ENCODE measurements around the gene SLC6A3. TPM values are rescaled to one million over a fixed set of nuclear protein-coding genes. Genes with fewer than 3 reads are reported as not detected.

Gene SLC6A3
- polyA plus RNA-seq, 3 donors, result not detected

DNA sequence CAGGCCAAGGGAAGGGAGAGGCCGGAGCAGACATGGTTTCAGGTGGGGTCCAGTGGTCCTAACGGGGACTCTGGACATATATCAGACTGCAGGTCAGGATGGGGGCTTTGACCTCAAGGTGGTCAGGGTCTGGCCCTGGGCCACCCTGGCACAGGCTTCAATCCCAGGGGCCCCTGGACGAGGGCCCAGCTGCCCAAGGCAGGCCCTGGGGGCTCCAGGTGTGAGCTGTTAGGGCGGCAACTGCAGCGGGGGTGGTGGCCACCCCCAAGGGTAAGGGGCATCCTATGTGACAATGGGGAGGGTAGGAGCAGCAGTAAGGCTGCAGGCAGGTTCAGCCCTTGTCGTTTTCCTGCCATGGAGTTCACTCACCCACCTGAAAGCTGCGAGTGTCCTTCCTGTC, 54.9 kb downstream of the SLC6A3 start:
- no peak overlapping the region for H3K9ac ChIP-seq (ENCODE audit: insufficient read depth, low read length, poor library complexity, severe bottlenecking)
- Mint-ChIP-seq H3K4me3 (no peak overlapping the region), H3K36me3 (peaks cover 0 to 5% of the 10 kb centered on the region in 2 donors), H3K27ac (no peak overlapping the region), H3K9me3 (peaks cover 1 to 11% (median 5%) of the 10 kb centered on the region in 7 donors), H3K27me3 (ENCODE audit: low read depth in 3 of 3) (peaks cover 39 to 52% (median 42%) of the 10 kb centered on the region in 3 donors), H3K4me1 (peaks cover 27% of the 10 kb centered on the region)
- no peaks in the 10 kb centered on the region for H3K9me3 ChIP-seq (replicated peaks in 1 of 2; ENCODE audit: control insufficient read depth in 1 of 2, insufficient read depth in 1 of 2, low read length in 2 of 2)
- TF ChIP-seq, protein P1, sequence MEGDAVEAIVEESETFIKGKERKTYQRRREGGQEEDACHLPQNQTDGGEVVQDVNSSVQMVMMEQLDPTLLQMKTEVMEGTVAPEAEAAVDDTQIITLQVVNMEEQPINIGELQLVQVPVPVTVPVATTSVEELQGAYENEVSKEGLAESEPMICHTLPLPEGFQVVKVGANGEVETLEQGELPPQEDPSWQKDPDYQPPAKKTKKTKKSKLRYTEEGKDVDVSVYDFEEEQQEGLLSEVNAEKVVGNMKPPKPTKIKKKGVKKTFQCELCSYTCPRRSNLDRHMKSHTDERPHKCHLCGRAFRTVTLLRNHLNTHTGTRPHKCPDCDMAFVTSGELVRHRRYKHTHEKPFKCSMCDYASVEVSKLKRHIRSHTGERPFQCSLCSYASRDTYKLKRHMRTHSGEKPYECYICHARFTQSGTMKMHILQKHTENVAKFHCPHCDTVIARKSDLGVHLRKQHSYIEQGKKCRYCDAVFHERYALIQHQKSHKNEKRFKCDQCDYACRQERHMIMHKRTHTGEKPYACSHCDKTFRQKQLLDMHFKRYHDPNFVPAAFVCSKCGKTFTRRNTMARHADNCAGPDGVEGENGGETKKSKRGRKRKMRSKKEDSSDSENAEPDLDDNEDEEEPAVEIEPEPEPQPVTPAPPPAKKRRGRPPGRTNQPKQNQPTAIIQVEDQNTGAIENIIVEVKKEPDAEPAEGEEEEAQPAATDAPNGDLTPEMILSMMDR (IDR thresholded peaks at IDR 0.05), result no peak
- H4K20me1 ChIP-seq (ENCODE audit: insufficient read depth, low read length), result no peaks in the 10 kb centered on the region
- H3K27ac ChIP-seq (ENCODE audit: low read depth in 1 of 2, low read length in 2 of 2), result no peak overlapping the region
- peaks cover 0 to 32% of the 10 kb centered on the region in 2 donors for H3K27me3 ChIP-seq (ENCODE audit: control insufficient read depth in 2 of 2, insufficient read depth in 2 of 2, low read length in 2 of 2)
- H3K4me1 ChIP-seq (ENCODE audit: control insufficient read depth in 1 of 2, insufficient read depth in 2 of 2, low read length in 2 of 2), result peaks cover 17% of the 10 kb centered on the region in 2 donors
- no peak for DNase-seq
- H3K36me3 ChIP-seq (replicated peaks in 1 of 2; ENCODE audit: control insufficient read depth in 1 of 2, insufficient read depth in 2 of 2, low read length in 2 of 2), result no peaks in the 10 kb centered on the region
- intact Hi-C loops (cut with micrococcal nuclease), result no loop called here
- 78% methylated on average over 5 of the region's 7 CpGs for WGBS (ENCODE audit: insufficient coverage)
- no peak overlapping the region for H3K4me3 ChIP-seq (replicated peaks in 1 of 3; ENCODE audit: low read depth in 2 of 3, low read length in 3 of 3)
- no peak overlapping the region for H2AFZ ChIP-seq (ENCODE audit: insufficient read depth, low read depth, low read length, poor library complexity, severe bottlenecking)
- no peaks in the 10 kb centered on the region for H3K79me2 ChIP-seq (ENCODE audit: insufficient read depth, low read length)
- H3K4me2 ChIP-seq (replicated peaks; ENCODE audit: extremely low read depth, low read length, poor library complexity, severe bottlenecking), result no peak overlapping the region

DNA sequence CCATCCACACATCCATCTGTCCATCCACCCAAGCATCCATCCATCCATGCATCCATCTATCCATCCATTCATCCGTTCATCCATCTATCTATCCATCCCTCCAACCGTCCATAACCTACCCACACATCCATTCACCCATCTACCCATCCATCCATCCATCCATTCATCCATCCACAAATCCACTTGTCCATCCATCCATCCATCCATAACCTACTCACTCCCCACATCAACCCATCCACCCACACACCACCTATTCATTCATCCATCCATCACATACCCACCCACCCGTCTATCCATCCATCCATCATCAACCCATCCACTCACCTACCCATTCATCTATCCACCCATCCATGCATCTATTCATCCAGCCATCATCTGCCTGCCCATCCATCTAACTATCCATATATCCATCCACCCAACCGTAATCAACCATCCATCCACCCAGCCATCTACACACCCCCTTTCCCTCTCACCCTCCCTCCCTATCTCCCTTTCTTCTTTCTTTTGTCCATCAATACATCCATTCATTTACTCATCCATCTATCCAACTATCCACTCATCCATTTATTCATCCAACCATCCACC, 56.8 kb downstream of the SLC6A3 start:
- H3K27ac Mint-ChIP-seq, result no peak overlapping the region
- Histone ChIP-seq H4K20me1 (ENCODE audit: insufficient read depth, low read length) (no peaks in the 10 kb centered on the region), H3K4me2 (replicated peaks; ENCODE audit: extremely low read depth, low read length, poor library complexity, severe bottlenecking) (no peak overlapping the region), H3K27ac (ENCODE audit: low read depth in 1 of 2, low read length in 2 of 2) (no peak overlapping the region), H3K36me3 (replicated peaks in 1 of 2; ENCODE audit: control insufficient read depth in 1 of 2, insufficient read depth in 2 of 2, low read length in 2 of 2) (no peaks in the 10 kb centered on the region), H2AFZ (ENCODE audit: insufficient read depth, low read depth, low read length, poor library complexity, severe bottlenecking) (no peak overlapping the region), H3K79me2 (ENCODE audit: insufficient read depth, low read length) (no peaks in the 10 kb centered on the region), H3K4me1 (ENCODE audit: control insufficient read depth in 1 of 2, insufficient read depth in 2 of 2, low read length in 2 of 2) (peaks cover 18 to 19% of the 10 kb centered on the region in 2 donors), H3K4me3 (replicated peaks in 1 of 3; ENCODE audit: low read depth in 2 of 3, low read length in 3 of 3) (no peak overlapping the region), H3K9me3 (replicated peaks in 1 of 2; ENCODE audit: control insufficient read depth in 1 of 2, insufficient read depth in 1 of 2, low read length in 2 of 2) (no peaks in the 10 kb centered on the region), H3K9ac (ENCODE audit: insufficient read depth, low read length, poor library complexity, severe bottlenecking) (no peak overlapping the region), H3K27me3 (ENCODE audit: control insufficient read depth in 2 of 2, insufficient read depth in 2 of 2, low read length in 2 of 2) (peaks cover 0 to 29% of the 10 kb centered on the region in 2 donors)
- H3K9me3 Mint-ChIP-seq, result peaks cover 1 to 11% (median 5%) of the 10 kb centered on the region in 7 donors
- 92% methylated on average over 4 of the region's 4 CpGs for WGBS (ENCODE audit: insufficient coverage)
- peak overlapping the region in 1 of 2 donors; percentile 69 for H3K4me3 Mint-ChIP-seq
- DNase-seq, result no peak
- intact Hi-C loops (cut with micrococcal nuclease), result loop anchor here (10.0 kb wide), 2 partner anchors 136 to 256 kb away; partner anchors contain the start of gene LPCAT1 (in 1 of the 2)
- H3K36me3 Mint-ChIP-seq, result peaks cover 0 to 5% of the 10 kb centered on the region in 2 donors
- TF ChIP-seq, protein P1 (IDR thresholded peaks at IDR 0.05), result no peak
- H3K27me3 Mint-ChIP-seq (ENCODE audit: low read depth in 3 of 3), result peaks cover 38 to 42% (median 41%) of the 10 kb centered on the region in 3 donors
- peaks cover 29% of the 10 kb centered on the region for H3K4me1 Mint-ChIP-seq
